ENCODE measurements around the gene ZNF354B. TPM values are rescaled to one million over a fixed set of nuclear protein-coding genes. Genes with fewer than 3 reads are reported as not detected.

ZNF354B gene
- total and polyA plus RNA-seq, 2 of the 13 experiments (the other 11 are each of a cell fraction or from before 2014, with no cell fraction given): 7.8 to 10.3 TPM

DNA sequence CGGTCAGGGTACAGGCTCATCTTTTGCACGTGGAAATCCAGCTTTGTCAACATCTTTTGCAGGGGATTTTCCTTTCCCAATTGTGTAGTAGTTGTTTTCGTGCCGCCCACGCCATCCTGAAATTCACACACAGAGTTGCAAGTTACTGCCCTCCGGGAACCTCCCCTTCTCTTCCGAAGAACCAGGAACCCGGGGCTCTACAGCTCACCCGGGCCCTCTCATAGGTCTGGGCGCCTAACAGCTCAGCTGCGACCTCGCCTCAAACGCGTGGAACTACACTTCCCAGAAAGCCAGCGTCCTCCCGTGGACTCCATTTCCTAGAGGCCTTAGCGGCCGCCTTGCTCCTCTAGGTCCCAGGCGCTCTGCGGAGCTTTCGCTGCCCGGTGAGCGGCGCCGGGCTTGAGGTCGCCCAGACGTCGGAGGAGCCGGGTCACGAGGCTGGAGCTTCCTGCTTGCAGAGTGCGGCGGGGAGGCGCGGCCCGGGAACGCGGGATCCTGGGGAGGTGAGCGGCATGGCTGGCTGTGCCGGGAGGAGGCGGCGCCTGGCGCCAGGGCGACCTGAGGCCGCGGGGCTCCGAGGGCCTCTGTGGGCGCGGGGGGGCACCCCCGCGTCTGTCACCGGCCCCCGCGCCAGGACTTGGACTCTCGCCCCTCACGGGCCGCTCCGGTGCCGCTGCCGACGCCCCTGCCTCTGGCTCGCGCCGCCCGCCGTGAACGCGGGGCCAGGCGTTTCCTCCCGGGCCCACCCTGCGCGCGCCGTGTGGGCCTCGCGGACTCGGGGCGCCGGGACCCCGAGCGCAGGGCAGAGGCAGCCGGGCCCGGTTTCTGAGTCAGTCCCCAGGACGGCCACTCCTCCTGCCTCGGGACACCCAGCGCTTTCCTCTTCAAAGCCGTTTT lies at the start of gene ZNF354B (continued):
- no peak for TF ChIP-seq RBM22 (optimal IDR thresholded peaks at IDR 0.05; ENCODE audit: low read length)
- TF ChIP-seq DMAP1 (CRISPR knock-in tag; IDR thresholded peaks at IDR 0.05): peak; percentile 82
- TF ChIP-seq ZNF562 (CRISPR knock-in tag; IDR thresholded peaks at IDR 0.05; ENCODE audit: borderline replicate concordance): no peak
- TF ChIP-seq ZNF841 (CRISPR knock-in tag; IDR thresholded peaks at IDR 0.05; ENCODE audit: borderline replicate concordance): no peak
- TF ChIP-seq CEBPG (CRISPR knock-in tag; IDR thresholded peaks at IDR 0.05): 0 out of 2 replicates have a peak, but pooled peaks have one; percentile 18
- TF ChIP-seq ZBTB21 (CRISPR knock-in tag; IDR thresholded peaks at IDR 0.05): no peak
- TF ChIP-seq, protein P1, sequence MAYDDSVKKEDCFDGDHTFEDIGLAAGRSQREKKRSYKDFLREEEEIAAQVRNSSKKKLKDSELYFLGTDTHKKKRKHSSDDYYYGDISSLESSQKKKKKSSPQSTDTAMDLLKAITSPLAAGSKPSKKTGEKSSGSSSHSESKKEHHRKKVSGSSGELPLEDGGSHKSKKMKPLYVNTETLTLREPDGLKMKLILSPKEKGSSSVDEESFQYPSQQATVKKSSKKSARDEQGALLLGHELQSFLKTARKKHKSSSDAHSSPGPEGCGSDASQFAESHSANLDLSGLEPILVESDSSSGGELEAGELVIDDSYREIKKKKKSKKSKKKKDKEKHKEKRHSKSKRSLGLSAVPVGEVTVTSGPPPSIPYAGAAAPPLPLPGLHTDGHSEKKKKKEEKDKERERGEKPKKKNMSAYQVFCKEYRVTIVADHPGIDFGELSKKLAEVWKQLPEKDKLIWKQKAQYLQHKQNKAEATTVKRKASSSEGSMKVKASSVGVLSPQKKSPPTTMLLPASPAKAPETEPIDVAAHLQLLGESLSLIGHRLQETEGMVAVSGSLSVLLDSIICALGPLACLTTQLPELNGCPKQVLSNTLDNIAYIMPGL (CRISPR knock-in tag; IDR thresholded peaks at IDR 0.05; ENCODE audit: borderline replicate concordance in 1 of 2, low read depth in 1 of 2): peak; percentile 83 to 87
- TF ChIP-seq TCF7L2 (IDR thresholded peaks at IDR 0.05; ENCODE audit: low read depth, low read length): no peak
- TF ChIP-seq CEBPB (IDR thresholded peaks at IDR 0.05; ENCODE audit: borderline replicate concordance, low read depth, low read length): no peak
- peak; percentile 19; the same call in 1 of the 2 replicates for TF ChIP-seq ZSCAN22 (CRISPR knock-in tag; IDR thresholded peaks at IDR 0.05)
- no peak for TF ChIP-seq SETDB1 (CRISPR knock-in tag; IDR thresholded peaks at IDR 0.05; ENCODE audit: borderline replicate concordance)
- TF ChIP-seq, protein P2, sequence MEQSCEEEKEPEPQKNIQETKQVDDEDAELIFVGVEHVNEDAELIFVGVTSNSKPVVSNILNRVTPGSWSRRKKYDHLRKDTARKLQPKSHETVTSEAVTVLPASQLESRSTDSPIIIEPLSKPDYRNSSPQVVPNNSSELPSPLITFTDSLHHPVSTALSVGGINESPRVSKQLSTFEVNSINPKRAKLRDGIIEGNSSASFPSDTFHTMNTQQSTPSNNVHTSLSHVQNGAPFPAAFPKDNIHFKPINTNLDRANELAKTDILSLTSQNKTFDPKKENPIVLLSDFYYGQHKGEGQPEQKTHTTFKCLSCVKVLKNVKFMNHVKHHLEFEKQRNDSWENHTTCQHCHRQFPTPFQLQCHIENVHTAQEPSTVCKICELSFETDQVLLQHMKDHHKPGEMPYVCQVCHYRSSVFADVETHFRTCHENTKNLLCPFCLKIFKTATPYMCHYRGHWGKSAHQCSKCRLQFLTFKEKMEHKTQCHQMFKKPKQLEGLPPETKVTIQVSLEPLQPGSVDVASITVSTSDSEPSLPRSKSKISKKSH (CRISPR knock-in tag; IDR thresholded peaks at IDR 0.05; ENCODE audit: borderline replicate concordance): no peak
- TF ChIP-seq REXO4 (CRISPR knock-in tag; IDR thresholded peaks at IDR 0.05; ENCODE audit: borderline replicate concordance): no peak
- no peak for TF ChIP-seq NR2F2 (IDR thresholded peaks at IDR 0.05; ENCODE audit: borderline replicate concordance, low read depth)
- TF ChIP-seq ZNF10 (CRISPR knock-in tag; IDR thresholded peaks at IDR 0.05; ENCODE audit: borderline replicate concordance, low read depth): no peak
- no peak for TF ChIP-seq ZBTB42 (CRISPR knock-in tag; IDR thresholded peaks at IDR 0.05)
- TF ChIP-seq ZNF446 (CRISPR knock-in tag; IDR thresholded peaks at IDR 0.05): 0 out of 2 replicates have a peak, but pooled peaks have one; percentile 66
- TF ChIP-seq SOX6 (IDR thresholded peaks at IDR 0.05): no peak
- peak; percentile 49; the same call in 1 of the 2 replicates for TF ChIP-seq SOX6 (CRISPR knock-in tag; IDR thresholded peaks at IDR 0.05)
- TF ChIP-seq, protein P3, sequence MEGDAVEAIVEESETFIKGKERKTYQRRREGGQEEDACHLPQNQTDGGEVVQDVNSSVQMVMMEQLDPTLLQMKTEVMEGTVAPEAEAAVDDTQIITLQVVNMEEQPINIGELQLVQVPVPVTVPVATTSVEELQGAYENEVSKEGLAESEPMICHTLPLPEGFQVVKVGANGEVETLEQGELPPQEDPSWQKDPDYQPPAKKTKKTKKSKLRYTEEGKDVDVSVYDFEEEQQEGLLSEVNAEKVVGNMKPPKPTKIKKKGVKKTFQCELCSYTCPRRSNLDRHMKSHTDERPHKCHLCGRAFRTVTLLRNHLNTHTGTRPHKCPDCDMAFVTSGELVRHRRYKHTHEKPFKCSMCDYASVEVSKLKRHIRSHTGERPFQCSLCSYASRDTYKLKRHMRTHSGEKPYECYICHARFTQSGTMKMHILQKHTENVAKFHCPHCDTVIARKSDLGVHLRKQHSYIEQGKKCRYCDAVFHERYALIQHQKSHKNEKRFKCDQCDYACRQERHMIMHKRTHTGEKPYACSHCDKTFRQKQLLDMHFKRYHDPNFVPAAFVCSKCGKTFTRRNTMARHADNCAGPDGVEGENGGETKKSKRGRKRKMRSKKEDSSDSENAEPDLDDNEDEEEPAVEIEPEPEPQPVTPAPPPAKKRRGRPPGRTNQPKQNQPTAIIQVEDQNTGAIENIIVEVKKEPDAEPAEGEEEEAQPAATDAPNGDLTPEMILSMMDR (CRISPR knock-in tag; IDR thresholded peaks at IDR 0.05): peak; percentile 45
- TF ChIP-seq ZNF33A (CRISPR knock-in tag; IDR thresholded peaks at IDR 0.05; ENCODE audit: borderline replicate concordance): no peak
- no peak for TF ChIP-seq HHEX (CRISPR knock-in tag; IDR thresholded peaks at IDR 0.05)
- 0 out of 2 replicates have a peak, but pooled peaks have one; percentile 60 for TF ChIP-seq ZNF34 (CRISPR knock-in tag; IDR thresholded peaks at IDR 0.05; ENCODE audit: borderline replicate concordance)
- TF ChIP-seq ZNF207 (IDR thresholded peaks at IDR 0.05; ENCODE audit: borderline replicate concordance): no peak
- peak; percentile 89 for TF ChIP-seq RBFOX2 (IDR thresholded peaks at IDR 0.05; ENCODE audit: low read depth, low read length)
- TF ChIP-seq IRF2 (CRISPR knock-in tag; IDR thresholded peaks at IDR 0.05): peak; percentile 92

Measured in HepG2 (cell line).